CD4-positive, alpha-beta T cell (primary cell): ENCODE measurements around the gene NCK2. TPM values are rescaled to one million over a fixed set of nuclear protein-coding genes. Genes with fewer than 3 reads are reported as not detected.

Source experiments
- ATAC-seq: fragments of 200-7000 bp; cut with Tn5 transposase; one replicate; pipeline ENCODE4 v1.10.0; 2022; ENCODE audit warnings: mild to moderate bottlenecking; ENCODE audit not compliant: poor library complexity
- CTCF ChIA-PET: fragments of 350-600 bp; sonication (Branson Sonifier 250); formaldehyde crosslinking; loops from one replicate; lab custom pipeline; 2021; ENCODE audit warnings: antibody characterized with exemption, inconsistent platforms; lab: Charles Lee
- POLR2A ChIA-PET: fragments of 350-600 bp; sonication (Branson Sonifier 250); formaldehyde crosslinking; loops from one replicate; lab custom pipeline; 2021; ENCODE audit warnings: antibody characterized with exemption, inconsistent platforms; lab: Charles Lee
- DNase-seq, 14 experiments: peaks; one replicate each; pipeline ENCODE4 v3.0.0-alpha.2; 2013 to 2020; ENCODE audit warnings: mixed read lengths in 2 of 14
- H3K27ac ChIP-seq, 2 donors: one replicate each; pipeline versions ENCODE4 v1.5.1 to v1.7.0; 2013; ENCODE audit warnings: low read length in 2 of 2, low read depth in 1 of 2, mild to moderate bottlenecking in 1 of 2
- H3K27me3 ChIP-seq, 2 experiments: 1 replicate in 1 of 2; 2 replicates in 1 of 2; pipeline versions ENCODE4 v1.6.1 to v1.7.0; 2013; ENCODE audit warnings: low read length in 2 of 2, control low read depth in 1 of 2, mild to moderate bottlenecking in 1 of 2, moderate library complexity in 1 of 2; ENCODE audit not compliant: insufficient read depth in 2 of 2, control insufficient read depth in 1 of 2
- H3K36me3 ChIP-seq: one replicate; pipeline ENCODE4 v1.6.1; 2013; ENCODE audit warnings: low read length, control low read depth; ENCODE audit not compliant: insufficient read depth
- H3K4me1 ChIP-seq: one replicate; pipeline ENCODE4 v1.6.1; 2013; ENCODE audit warnings: low read length, control low read depth; ENCODE audit not compliant: insufficient read depth
- H3K4me3 ChIP-seq: one replicate; pipeline ENCODE4 v1.5.1; 2013; ENCODE audit warnings: mild to moderate bottlenecking, low read length, moderate library complexity
- H3K9me3 ChIP-seq, 2 experiments: 1 replicate in 1 of 2; 2 replicates in 1 of 2; pipeline versions ENCODE4 v1.6.1 to v1.7.0; 2013; ENCODE audit warnings: low read length in 2 of 2, mild to moderate bottlenecking in 2 of 2, control low read depth in 1 of 2, moderate library complexity in 1 of 2; ENCODE audit not compliant: control insufficient read depth in 1 of 2, insufficient read depth in 1 of 2
- H3K27ac Mint-ChIP-seq: one replicate; pipeline ENCODE4 v1.8.0; 2020; ENCODE audit warnings: mixed read lengths
- H3K27me3 Mint-ChIP-seq: one replicate; pipeline ENCODE4 v1.8.0; 2021; ENCODE audit warnings: mixed read lengths
- H3K36me3 Mint-ChIP-seq: one replicate; pipeline ENCODE4 v1.8.0; 2021; ENCODE audit warnings: low read depth, mixed read lengths
- H3K4me1 Mint-ChIP-seq: one replicate; pipeline ENCODE4 v1.8.0; 2021; ENCODE audit warnings: low read depth, mixed read lengths
- H3K4me3 Mint-ChIP-seq: one replicate; pipeline ENCODE4 v1.8.0; 2020; ENCODE audit warnings: mild to moderate bottlenecking, mixed read lengths
- H3K9me3 Mint-ChIP-seq: one replicate; pipeline ENCODE4 v1.8.0; 2020; ENCODE audit warnings: mixed read lengths
- intact Hi-C, 2 experiments: fragments of 100-400 bp; cut with DNase I in 1 of 2; cut with micrococcal nuclease in 1 of 2; formaldehyde crosslinking; loops; one replicate each; pipeline versions ENCODE4 v1.15.1 to v1.9.0; 2023 to 2025; cut with DNase I, micrococcal nuclease
- total RNA-seq, 174 experiments: library from RNA in 2 of 174; stranded (reverse) in 2 of 174; gene quantifications; one replicate each; pipeline ENCODE4 v1.2.3 and lab custom pipeline; 2021 to 2026
- TF ChIP-seq, protein P1 (sequence below): fragments of 200-600 bp; IDR thresholded peaks from one replicate; pipeline ENCODE4 v1.8.0; 2022; ENCODE audit warnings: antibody characterized with exemption, mild to moderate bottlenecking

NCK2 gene
- total RNA-seq, 2 experiments from 2014 or later, result 92.1 to 92.3 TPM

DNA sequence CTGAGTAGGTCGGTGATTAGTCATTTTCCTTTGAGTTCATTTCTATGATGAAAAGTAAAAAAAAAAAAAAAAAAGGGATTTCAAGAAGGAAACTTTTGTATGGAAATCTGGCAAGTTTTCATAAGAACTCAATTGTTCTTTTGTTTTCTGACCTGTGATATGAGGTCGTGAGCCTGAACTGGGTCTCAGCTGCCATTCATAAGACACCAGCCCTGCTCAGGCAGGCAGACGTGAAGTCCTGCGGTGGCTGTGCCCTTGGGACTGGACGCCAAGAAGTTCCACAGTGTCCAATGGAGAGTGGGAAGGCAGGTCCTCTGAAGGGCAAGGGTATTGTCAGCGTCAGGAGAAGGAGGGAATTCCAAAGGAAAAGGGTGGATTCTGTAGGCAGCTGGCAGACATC, 183.9 kb downstream of the NCK2 start:
- intact Hi-C loops, result loop anchor here (2.0 to 5.0 kb wide), 3 partner anchors 146 to 156 kb away; no protein-coding TSS in a partner anchor
- ChIA-PET CTCF (interaction anchor here (1.3 kb wide), 1 partner anchor 43 kb away, joined by 3 read pairs; no protein-coding TSS in a partner anchor), POLR2A (interaction anchor here (0.6 to 4.4 kb wide), 15 partner anchors 12 to 352 kb away, joined by 3 to 30 read pairs (median 5); no protein-coding TSS in a partner anchor)
- no peaks in the 10 kb centered on the region for H3K36me3 Mint-ChIP-seq
- H3K27me3 Mint-ChIP-seq, result no peaks in the 10 kb centered on the region
- H3K36me3 ChIP-seq, result no peaks in the 10 kb centered on the region
- H3K27ac ChIP-seq, result peak overlapping the region in 1 of 2 donors; percentile 47
- H3K9me3 ChIP-seq, result no peaks in the 10 kb centered on the region
- TF ChIP-seq, protein P1, sequence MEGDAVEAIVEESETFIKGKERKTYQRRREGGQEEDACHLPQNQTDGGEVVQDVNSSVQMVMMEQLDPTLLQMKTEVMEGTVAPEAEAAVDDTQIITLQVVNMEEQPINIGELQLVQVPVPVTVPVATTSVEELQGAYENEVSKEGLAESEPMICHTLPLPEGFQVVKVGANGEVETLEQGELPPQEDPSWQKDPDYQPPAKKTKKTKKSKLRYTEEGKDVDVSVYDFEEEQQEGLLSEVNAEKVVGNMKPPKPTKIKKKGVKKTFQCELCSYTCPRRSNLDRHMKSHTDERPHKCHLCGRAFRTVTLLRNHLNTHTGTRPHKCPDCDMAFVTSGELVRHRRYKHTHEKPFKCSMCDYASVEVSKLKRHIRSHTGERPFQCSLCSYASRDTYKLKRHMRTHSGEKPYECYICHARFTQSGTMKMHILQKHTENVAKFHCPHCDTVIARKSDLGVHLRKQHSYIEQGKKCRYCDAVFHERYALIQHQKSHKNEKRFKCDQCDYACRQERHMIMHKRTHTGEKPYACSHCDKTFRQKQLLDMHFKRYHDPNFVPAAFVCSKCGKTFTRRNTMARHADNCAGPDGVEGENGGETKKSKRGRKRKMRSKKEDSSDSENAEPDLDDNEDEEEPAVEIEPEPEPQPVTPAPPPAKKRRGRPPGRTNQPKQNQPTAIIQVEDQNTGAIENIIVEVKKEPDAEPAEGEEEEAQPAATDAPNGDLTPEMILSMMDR, result no peak
- H3K4me3 Mint-ChIP-seq, result peak overlapping the region; percentile 18
- H3K4me3 ChIP-seq, result no peak overlapping the region
- peaks cover 69% of the 10 kb centered on the region for H3K4me1 Mint-ChIP-seq
- DNase-seq (no peak), ATAC-seq (no peak)
- no peaks in the 10 kb centered on the region for H3K9me3 Mint-ChIP-seq
- no peaks in the 10 kb centered on the region for H3K27me3 ChIP-seq
- H3K4me1 ChIP-seq, result peaks cover 89% of the 10 kb centered on the region
- peak overlapping the region; percentile 81 for H3K27ac Mint-ChIP-seq

DNA sequence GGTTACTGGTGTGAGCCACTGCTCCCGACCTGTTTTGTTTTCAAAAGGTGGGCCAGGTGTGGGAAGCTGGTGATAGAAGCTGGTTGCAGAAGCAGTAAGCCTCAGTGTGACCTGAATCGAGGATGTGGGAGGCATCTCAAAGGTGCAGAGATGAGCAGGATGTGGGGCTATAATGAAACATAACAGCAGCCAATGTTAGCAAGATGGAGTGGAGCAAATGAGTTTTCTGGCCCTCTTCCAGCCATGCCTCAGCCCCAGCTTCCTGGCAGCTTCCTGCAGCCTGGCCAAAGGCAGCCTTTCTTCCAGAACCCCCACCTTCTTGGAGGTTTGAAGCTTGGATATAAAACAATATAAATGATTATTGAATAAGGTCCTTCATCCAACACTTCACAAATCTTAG, 184.8 kb downstream of the NCK2 start:
- H3K4me1 ChIP-seq, result peaks cover 95% of the 10 kb centered on the region
- peak; percentile 8 to 89 (median 52) for DNase-seq
- no peaks in the 10 kb centered on the region for H3K27me3 ChIP-seq
- ChIA-PET POLR2A (interaction anchor here (0.6 to 4.4 kb wide), 26 partner anchors 9 to 353 kb away, joined by 3 to 30 read pairs (median 4); no protein-coding TSS in a partner anchor), CTCF (interaction anchor here (0.7 kb wide), 1 partner anchor 114 kb away, joined by 3 read pairs; no protein-coding TSS in a partner anchor)
- H3K4me3 Mint-ChIP-seq, result peak overlapping the region; percentile 47
- peak overlapping the region; percentile 81 for H3K27ac Mint-ChIP-seq
- H3K27me3 Mint-ChIP-seq, result no peaks in the 10 kb centered on the region
- H3K36me3 ChIP-seq, result no peaks in the 10 kb centered on the region
- no peaks in the 10 kb centered on the region for H3K36me3 Mint-ChIP-seq
- peak overlapping the region; percentile 19 to 42 for H3K27ac ChIP-seq
- H3K9me3 Mint-ChIP-seq, result no peaks in the 10 kb centered on the region
- H3K4me3 ChIP-seq, result no peak overlapping the region
- TF ChIP-seq, protein P1, result no peak
- intact Hi-C loops, result loop anchor here (1.0 to 5.0 kb wide), 4 partner anchors 9 to 155 kb away; no protein-coding TSS in a partner anchor
- peak; percentile 82 for ATAC-seq
- no peaks in the 10 kb centered on the region for H3K9me3 ChIP-seq
- H3K4me1 Mint-ChIP-seq, result peaks cover 62% of the 10 kb centered on the region

GRCh38 chr2:105932582-105932981, 187.9 kb downstream of the NCK2 start:
- ATAC-seq (no peak), DNase-seq (no peak)
- Mint-ChIP-seq H3K27me3 (no peaks in the 10 kb centered on the region), H3K4me1 (peaks cover 36% of the 10 kb centered on the region), H3K36me3 (no peaks in the 10 kb centered on the region), H3K9me3 (no peaks in the 10 kb centered on the region), H3K27ac (no peak overlapping the region), H3K4me3 (peak overlapping the region; percentile 23)
- Histone ChIP-seq H3K9me3 (no peaks in the 10 kb centered on the region), H3K4me1 (peaks cover 95% of the 10 kb centered on the region), H3K27ac (peak overlapping the region in 1 of 2 donors; percentile 56), H3K4me3 (no peak overlapping the region), H3K27me3 (no peaks in the 10 kb centered on the region), H3K36me3 (no peaks in the 10 kb centered on the region)
- POLR2A ChIA-PET, result interaction anchor here (1.1 kb wide), 1 partner anchor 153 kb away, joined by 3 read pairs; no protein-coding TSS in a partner anchor
- intact Hi-C loops, result loop anchor here in 1 of 2 experiments (5.0 kb wide), 1 partner anchor 165 kb away; no protein-coding TSS in a partner anchor
- CTCF ChIA-PET, result no interaction called here
- TF ChIP-seq, protein P1, result no peak
